Measurements from ENCODE around the gene CACNA1D.

DNA sequence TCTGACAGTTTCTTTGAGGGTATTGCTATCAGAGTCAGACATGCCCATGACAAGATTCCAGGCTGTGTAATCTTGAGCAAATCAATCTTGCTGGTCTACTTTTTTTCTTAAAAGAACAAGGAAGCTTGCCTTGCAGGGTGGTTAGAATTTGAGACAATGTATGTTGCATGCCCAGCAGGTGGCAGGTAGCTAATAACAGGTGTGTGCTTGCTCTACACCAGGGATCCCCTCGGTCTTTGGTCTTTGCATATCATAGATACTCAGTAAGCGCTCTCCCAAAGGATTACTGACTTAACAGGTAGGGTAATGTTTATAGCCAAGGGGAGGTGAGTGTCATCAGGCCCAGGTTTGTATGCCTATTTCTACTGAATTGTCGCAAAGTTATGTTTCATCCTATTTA is 37.3 kb downstream of the CACNA1D start:
- TF ChIP-seq, protein P1, sequence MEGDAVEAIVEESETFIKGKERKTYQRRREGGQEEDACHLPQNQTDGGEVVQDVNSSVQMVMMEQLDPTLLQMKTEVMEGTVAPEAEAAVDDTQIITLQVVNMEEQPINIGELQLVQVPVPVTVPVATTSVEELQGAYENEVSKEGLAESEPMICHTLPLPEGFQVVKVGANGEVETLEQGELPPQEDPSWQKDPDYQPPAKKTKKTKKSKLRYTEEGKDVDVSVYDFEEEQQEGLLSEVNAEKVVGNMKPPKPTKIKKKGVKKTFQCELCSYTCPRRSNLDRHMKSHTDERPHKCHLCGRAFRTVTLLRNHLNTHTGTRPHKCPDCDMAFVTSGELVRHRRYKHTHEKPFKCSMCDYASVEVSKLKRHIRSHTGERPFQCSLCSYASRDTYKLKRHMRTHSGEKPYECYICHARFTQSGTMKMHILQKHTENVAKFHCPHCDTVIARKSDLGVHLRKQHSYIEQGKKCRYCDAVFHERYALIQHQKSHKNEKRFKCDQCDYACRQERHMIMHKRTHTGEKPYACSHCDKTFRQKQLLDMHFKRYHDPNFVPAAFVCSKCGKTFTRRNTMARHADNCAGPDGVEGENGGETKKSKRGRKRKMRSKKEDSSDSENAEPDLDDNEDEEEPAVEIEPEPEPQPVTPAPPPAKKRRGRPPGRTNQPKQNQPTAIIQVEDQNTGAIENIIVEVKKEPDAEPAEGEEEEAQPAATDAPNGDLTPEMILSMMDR (IDR thresholded peaks at IDR 0.05; ENCODE audit: extremely low read depth in 1 of 2, insufficient read depth in 1 of 2, low read depth in 1 of 2, low read length in 2 of 2), result no peak
- no peak for TF ChIP-seq POLR2A (IDR thresholded peaks at IDR 0.05; ENCODE audit: low read depth, low read length)
- TF ChIP-seq, protein P2, sequence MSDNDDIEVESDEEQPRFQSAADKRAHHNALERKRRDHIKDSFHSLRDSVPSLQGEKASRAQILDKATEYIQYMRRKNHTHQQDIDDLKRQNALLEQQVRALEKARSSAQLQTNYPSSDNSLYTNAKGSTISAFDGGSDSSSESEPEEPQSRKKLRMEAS (IDR thresholded peaks at IDR 0.05; ENCODE audit: insufficient read depth, insufficient read length), result no peak
- TF ChIP-seq POLR2AphosphoS5 (IDR thresholded peaks at IDR 0.05; ENCODE audit: insufficient read depth, low read depth, low read length), result no peak
- TF ChIP-seq EZH2 (IDR thresholded peaks at IDR 0.05; ENCODE audit: borderline replicate concordance, low read depth, low read length, severe bottlenecking), result no peak
- TF ChIP-seq FOS (IDR thresholded peaks at IDR 0.05; ENCODE audit: borderline replicate concordance, insufficient read depth, low read length), result no peak
- no peak for TF ChIP-seq MYC (IDR thresholded peaks at IDR 0.05; ENCODE audit: low read depth, low read length)
- no peak for TF ChIP-seq GATA2 (IDR thresholded peaks at IDR 0.05; ENCODE audit: insufficient read depth, insufficient read length, low read depth, low read length)
- TF ChIP-seq JUN (IDR thresholded peaks at IDR 0.05; ENCODE audit: borderline replicate concordance, insufficient read depth, insufficient read length, low read depth), result no peak
